Measurements from ENCODE around the gene FRRS1.

The FRRS1 gene

GRCh38 chr1:99681583-99681982, 84.9 kb downstream of the FRRS1 start:
- DNase-seq (ENCODE audit: insufficient read length, low spot score) (no peak), FAIRE-seq (no peak)

GRCh38 chr1:99680270-99680669, 86.2 kb downstream of the FRRS1 start:
- no peak for DNase-seq (ENCODE audit: insufficient read length, low spot score)
- no peak for FAIRE-seq

- DNase-seq (ENCODE audit: insufficient read length, low spot score) = no peak
- FAIRE-seq = no peak
These were observed 89.0 kb downstream of the FRRS1 start for GRCh38 chr1:99677416-99677815.

- no peak for FAIRE-seq
- DNase-seq (ENCODE audit: insufficient read length, low spot score) = no peak
These were observed 89.6 kb downstream of the FRRS1 start for GRCh38 chr1:99676876-99677275.

GRCh38 chr1:99675994-99676393, 90.4 kb downstream of the FRRS1 start:
- DNase-seq (ENCODE audit: insufficient read length, low spot score) (no peak), FAIRE-seq (no peak)

DNA sequence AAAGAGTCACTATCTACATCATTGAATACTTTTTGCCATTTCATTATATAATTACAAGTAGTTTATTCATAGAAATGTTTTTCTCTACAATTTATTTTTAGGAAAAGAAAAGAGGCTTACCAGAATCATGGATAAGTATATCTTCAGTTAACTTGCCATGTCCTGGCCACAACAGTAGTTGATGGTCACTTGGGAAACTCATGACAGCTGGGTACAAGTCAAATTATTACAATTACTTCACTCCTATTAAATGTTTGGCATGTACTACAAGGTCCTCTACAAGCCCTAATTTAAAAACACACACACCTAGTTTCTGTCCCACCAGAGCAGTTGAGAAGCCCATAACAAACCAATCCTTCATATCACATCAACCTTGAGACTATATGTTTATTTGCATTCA, 91.1 kb downstream of the FRRS1 start:
- no peak for FAIRE-seq
- DNase-seq (ENCODE audit: insufficient read length, low spot score) = no peak

GRCh38 chr1:99674115-99675064, 92.0 kb downstream of the FRRS1 start:
- FAIRE-seq = no peak
- no peak for DNase-seq (ENCODE audit: insufficient read length, low spot score)

DNA sequence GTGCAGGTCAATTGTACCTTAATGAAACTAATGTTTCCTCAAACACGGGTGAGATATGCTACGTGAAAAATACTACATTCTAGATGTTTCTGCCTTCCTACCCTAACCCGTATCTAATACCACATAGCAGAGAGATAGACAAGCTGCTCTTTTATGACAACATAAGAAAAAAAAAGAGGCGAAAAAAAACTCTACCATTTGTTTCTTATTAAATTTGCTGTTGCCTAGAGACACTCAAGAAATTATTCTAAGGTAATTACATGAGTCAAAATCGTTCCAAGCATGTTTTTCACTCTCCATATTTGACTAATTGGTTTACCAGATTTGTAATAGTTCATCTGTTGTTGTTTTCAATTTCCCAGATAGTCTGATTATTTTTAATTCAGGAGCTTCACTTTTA, 93.1 kb downstream of the FRRS1 start:
- no peak for DNase-seq (ENCODE audit: insufficient read length, low spot score)
- FAIRE-seq = no peak

GRCh38 chr1:99672530-99673213, 93.8 kb downstream of the FRRS1 start:
- DNase-seq (ENCODE audit: insufficient read length, low spot score) = no peak
- no peak for FAIRE-seq

DNA sequence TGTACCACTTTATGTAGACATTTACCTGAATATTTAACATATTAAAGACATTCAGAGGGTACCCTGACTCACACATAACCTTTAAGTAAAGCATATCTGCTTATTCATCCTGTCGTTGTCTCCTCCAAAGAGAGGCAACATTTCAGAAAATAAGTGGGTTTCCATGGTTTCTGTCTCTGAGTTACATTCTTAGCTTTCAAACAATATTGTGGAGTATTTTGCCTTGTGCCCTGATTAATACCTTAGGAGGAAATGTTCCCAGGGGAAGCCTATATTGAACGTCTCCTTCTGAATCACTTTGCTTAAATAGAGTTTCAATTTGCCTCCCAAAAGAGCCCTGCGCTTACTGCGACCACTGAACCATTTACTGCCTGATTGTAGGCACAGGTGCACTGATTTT, 94.4 kb downstream of the FRRS1 start:
- FAIRE-seq = no peak
- DNase-seq (ENCODE audit: insufficient read length, low spot score) = no peak

GRCh38 chr1:99670583-99670982, 95.9 kb downstream of the FRRS1 start:
- no peak for FAIRE-seq
- no peak for DNase-seq (ENCODE audit: insufficient read length, low spot score)

DNA sequence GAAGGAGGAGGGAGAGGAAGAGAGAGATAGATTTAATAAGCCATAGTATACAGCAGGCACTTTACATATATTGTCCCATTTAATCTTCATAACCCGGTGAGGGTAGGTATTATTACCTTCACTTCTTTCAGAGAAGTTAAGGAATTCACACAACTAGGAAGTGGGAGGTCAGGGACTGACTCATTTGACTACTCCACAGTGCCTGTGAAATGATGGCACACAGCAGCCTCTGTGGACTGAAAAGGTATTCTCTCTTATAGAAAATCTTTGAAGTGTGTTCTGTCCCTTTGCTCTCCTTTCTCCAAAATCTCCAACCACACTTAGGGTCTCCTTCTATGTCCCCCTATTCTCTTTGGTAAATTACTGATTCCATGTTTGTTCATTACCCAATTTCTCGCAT, 96.6 kb downstream of the FRRS1 start:
- FAIRE-seq = no peak
- no peak for DNase-seq (ENCODE audit: insufficient read length, low spot score)

GRCh38 chr1:99669376-99669775, 97.1 kb downstream of the FRRS1 start:
- no peak for FAIRE-seq
- DNase-seq (ENCODE audit: insufficient read length, low spot score) = no peak

GRCh38 chr1:99665212-99665611, 101.2 kb downstream of the FRRS1 start:
- no peak for DNase-seq (ENCODE audit: insufficient read length, low spot score)
- no peak for FAIRE-seq

GRCh38 chr1:99663501-99663900, 102.9 kb downstream of the FRRS1 start:
- FAIRE-seq = no peak
- no peak for DNase-seq (ENCODE audit: insufficient read length, low spot score)

- no peak for FAIRE-seq
- no peak for DNase-seq (ENCODE audit: insufficient read length, low spot score)
These were observed 103.8 kb downstream of the FRRS1 start for GRCh38 chr1:99662539-99663080.

GRCh38 chr1:99661780-99662179, 104.7 kb downstream of the FRRS1 start:
- FAIRE-seq (no peak), DNase-seq (ENCODE audit: insufficient read length, low spot score) (no peak)

DNA sequence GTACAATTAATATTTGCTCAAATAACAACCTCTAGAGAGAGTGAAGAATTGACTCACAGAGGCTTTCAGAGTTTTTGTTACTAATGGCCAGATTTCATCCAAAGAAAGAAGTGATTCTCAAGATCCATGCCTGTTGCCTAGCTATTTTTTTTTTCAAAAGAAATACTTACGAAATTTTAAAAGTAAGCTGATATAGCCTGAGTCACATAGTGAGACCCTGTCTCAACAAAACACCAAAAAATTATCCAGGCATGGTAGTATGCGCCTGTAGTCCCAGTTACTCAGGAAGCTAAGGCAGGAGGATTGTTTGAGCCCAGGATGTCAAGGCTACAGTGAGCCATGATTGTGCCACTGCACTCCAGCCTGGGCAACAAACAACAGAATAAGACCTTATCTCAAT, 105.9 kb downstream of the FRRS1 start:
- FAIRE-seq (no peak), DNase-seq (ENCODE audit: insufficient read length, low spot score) (no peak)

DNA sequence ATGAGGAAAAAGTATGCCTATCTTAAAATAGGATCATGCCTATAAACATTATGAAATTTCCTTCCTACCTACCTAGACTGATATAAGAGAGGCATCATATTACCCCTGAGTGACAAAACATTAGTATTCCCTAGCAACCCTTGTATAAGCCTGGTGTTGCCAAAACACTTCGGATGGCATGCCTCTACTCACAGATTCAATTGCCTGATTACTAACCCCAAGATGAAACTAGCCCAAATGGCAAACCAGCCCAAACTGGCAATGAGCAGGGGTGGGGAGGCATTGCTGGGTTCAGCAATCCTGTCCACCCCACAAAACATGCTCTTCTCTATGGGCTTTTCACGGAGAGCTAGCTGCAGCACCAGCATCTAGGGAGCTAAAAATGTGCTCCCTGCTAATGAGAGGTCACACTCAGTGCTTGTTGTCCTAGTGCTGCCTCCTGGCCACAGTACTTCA, 106.7 kb downstream of the FRRS1 start:
- DNase-seq (ENCODE audit: insufficient read length, low spot score) = no peak
- FAIRE-seq = no peak
